Upper lobe of left lung (tissue), 4 donors: ENCODE data around the gene CLDN7.

Experiments used
- CTCF ChIP-seq, 6 experiments: fragments of 450-650 bp in 4 of 6; fragments of 200-600 bp in 2 of 6; sonication (generic) in 2 of 6; IDR thresholded peaks; one replicate each; pipeline ENCODE4 v1.5.1; 2016 to 2019; ENCODE audit warnings: antibody characterized with exemption in 6 of 6
- POLR2A ChIP-seq, 4 donors: fragments of 450-650 bp; IDR thresholded peaks; one replicate each; pipeline ENCODE4 v1.5.1; 2016 to 2017; ENCODE audit warnings: antibody characterized with exemption in 4 of 4, mild to moderate bottlenecking in 2 of 4

- TF ChIP-seq CTCF (IDR thresholded peaks at IDR 0.05) (no peak), POLR2A (IDR thresholded peaks at IDR 0.05) (no peak)
Measured at GRCh38 chr17:7289256-7290032, 27.2 kb upstream of the CLDN7 start.
